IPS-20b (cell line): ENCODE measurements around the gene ATIC.
"Not testable (repeated sequence)": the region's sequence is repeated elsewhere in the genome, so short reads cannot be mapped to it uniquely, and the experiment has no call there.

Experiments used
- H3K27ac ChIP-seq: one replicate; pipeline ENCODE4 v1.5.1; 2013; ENCODE audit warnings: low read length
- H3K27me3 ChIP-seq: 2 replicates; pipeline ENCODE4 v1.6.1; 2013; ENCODE audit warnings: mild to moderate bottlenecking, low read length, inconsistent platforms; ENCODE audit not compliant: insufficient read depth
- H3K36me3 ChIP-seq: 2 replicates; pipeline ENCODE4 v1.6.1; 2013; ENCODE audit warnings: low read depth, mild to moderate bottlenecking, inconsistent platforms, low read length, moderate library complexity; ENCODE audit not compliant: insufficient read depth
- H3K4me1 ChIP-seq: 2 replicates; pipeline ENCODE4 v1.6.1; 2013; ENCODE audit warnings: mild to moderate bottlenecking, control low read depth, inconsistent platforms, low read length, moderate library complexity; ENCODE audit not compliant: insufficient read depth
- H3K4me3 ChIP-seq: 2 replicates; pipeline ENCODE4 v1.5.1; 2013; ENCODE audit warnings: mild to moderate bottlenecking, low read length, inconsistent platforms
- H3K9ac ChIP-seq: 2 replicates; pipeline ENCODE4 v1.6.1; 2013; ENCODE audit warnings: low read depth, mild to moderate bottlenecking, inconsistent platforms, low read length, moderate library complexity
- H3K9me3 ChIP-seq: 2 replicates; pipeline ENCODE4 v1.6.1; 2013; ENCODE audit warnings: mild to moderate bottlenecking, low read depth, low read length, inconsistent platforms; ENCODE audit not compliant: insufficient read depth

Gene ATIC

DNA sequence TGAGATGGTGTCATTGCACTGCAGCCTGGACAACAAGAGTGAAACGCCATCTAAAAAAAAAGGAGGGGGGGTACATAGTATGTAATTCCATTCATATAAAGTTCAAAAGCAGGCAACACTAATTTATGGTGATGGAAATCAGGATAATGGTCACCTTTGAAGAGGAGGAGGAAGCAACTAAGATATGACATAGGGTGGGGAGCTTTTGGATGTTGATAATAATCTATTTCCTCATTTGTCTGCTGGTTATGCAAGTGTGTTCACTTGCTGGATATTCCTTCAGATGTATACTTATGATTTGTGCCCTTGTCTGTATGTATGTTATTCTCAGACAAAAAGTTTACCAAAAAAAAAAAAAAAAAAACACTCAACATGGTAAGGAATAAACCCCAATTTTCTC, 28.6 kb upstream of the ATIC start:
- H3K4me3 ChIP-seq: no peak overlapping the region
- no peaks in the 10 kb centered on the region for H3K36me3 ChIP-seq
- no peaks in the 10 kb centered on the region for H3K4me1 ChIP-seq
- no peak overlapping the region for H3K9ac ChIP-seq
- H3K27ac ChIP-seq: no peak overlapping the region
- no peaks in the 10 kb centered on the region for H3K9me3 ChIP-seq
- H3K27me3 ChIP-seq: no peaks in the 10 kb centered on the region

GRCh38 chr2:215286309-215286708, 25.6 kb upstream of the ATIC start:
- H3K9me3 ChIP-seq: no peaks in the 10 kb centered on the region
- no peaks in the 10 kb centered on the region for H3K4me1 ChIP-seq
- no peak overlapping the region for H3K9ac ChIP-seq
- H3K27me3 ChIP-seq: no peaks in the 10 kb centered on the region
- no peak overlapping the region for H3K4me3 ChIP-seq
- H3K27ac ChIP-seq: no peak overlapping the region
- H3K36me3 ChIP-seq: no peaks in the 10 kb centered on the region

DNA sequence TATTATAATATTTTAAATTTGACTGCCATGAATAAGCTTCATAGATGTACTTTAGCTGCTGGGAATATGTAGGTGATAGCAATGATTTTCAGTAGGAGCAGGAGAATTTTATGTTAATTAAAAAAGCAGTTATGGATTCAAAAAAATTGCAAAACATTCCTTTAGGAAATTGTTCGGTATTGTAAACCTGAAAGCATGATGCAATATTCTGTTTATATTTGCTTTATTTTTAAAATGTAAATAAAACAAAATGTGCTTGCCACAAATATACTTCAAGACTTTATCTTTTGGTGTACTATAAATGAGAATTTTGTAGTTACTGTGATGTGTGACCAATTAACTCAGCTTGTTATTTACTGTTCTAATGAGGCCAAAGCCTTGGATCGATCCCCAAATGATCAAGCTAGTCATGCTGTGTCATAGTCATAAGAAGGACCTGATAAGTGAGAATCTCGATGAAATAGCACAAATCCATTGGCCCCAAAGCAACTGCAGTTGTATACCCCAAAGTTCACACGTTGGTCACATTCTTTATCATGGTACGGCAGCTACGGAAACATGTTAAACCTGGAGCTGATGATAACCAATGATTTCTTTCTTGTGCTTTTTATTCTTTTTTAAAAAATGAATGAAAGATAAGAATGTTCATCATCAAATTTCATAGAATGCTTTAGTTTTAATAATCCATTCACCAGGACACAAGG, 23.6 kb upstream of the ATIC start:
- no peak overlapping the region for H3K9ac ChIP-seq
- no peaks in the 10 kb centered on the region for H3K4me1 ChIP-seq
- no peak overlapping the region for H3K27ac ChIP-seq
- H3K36me3 ChIP-seq: no peaks in the 10 kb centered on the region
- H3K4me3 ChIP-seq: no peak overlapping the region
- H3K27me3 ChIP-seq: no peaks in the 10 kb centered on the region
- H3K9me3 ChIP-seq: no peaks in the 10 kb centered on the region

DNA sequence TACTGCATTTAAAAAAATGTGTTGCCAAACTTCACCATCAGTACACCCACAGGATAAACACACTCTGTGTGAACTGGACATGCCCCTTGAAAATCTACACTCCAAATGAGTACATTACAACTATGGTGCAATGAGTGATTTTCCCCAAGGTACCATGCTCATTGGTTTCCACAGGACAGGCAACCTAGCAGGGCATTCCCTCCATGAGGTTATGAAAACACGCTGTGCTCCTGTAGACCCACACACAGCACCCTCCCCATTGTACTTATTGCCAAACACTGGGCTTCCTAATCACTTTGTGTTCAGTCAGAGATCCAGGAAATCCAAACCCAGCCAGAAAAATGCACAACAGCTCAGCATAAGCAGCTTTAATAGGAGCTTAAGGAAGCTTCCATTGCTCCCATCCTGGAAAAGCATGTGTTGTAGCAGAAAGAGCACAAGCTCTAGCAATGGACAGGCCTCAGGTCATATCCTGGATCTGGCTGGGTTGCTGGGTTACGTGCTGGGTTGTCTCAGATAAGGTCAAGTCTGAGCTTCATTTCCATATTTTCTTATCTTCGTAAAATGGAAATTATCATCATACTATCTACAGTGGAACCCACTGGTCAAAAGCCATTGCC, 20.8 kb upstream of the ATIC start:
- H3K4me1 ChIP-seq: no peaks in the 10 kb centered on the region
- H3K9ac ChIP-seq: no peak overlapping the region
- H3K36me3 ChIP-seq: no peaks in the 10 kb centered on the region
- no peak overlapping the region for H3K27ac ChIP-seq
- H3K4me3 ChIP-seq: no peak overlapping the region
- H3K27me3 ChIP-seq: no peaks in the 10 kb centered on the region
- H3K9me3 ChIP-seq: no peaks in the 10 kb centered on the region

DNA sequence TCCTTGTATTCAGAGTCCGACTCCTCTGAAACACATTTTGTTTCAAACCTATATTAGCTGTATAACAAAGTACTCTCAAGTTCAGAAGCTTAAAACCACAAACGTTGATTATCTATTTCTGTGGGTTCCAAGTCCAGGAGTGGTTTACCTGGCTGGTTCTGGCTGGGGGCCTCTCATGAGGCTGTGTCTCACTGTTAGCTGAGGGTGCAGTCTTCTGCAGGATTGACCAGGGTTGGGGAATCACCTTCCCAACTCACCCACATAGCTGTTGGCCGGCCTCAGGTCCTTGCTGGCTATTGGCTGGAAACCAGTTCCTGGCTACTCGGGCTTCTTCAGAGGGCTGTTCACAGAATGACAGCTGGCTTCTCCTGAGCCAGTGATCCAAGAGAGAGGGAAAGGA, 18.0 kb upstream of the ATIC start:
- Histone ChIP-seq H3K9ac (no peak overlapping the region; the same call in 1 of the 2 replicates), H3K9me3 (no peaks in the 10 kb centered on the region), H3K27me3 (no peaks in the 10 kb centered on the region), H3K4me3 (no peak overlapping the region), H3K27ac (no peak overlapping the region), H3K4me1 (no peaks in the 10 kb centered on the region), H3K36me3 (no peaks in the 10 kb centered on the region)

DNA sequence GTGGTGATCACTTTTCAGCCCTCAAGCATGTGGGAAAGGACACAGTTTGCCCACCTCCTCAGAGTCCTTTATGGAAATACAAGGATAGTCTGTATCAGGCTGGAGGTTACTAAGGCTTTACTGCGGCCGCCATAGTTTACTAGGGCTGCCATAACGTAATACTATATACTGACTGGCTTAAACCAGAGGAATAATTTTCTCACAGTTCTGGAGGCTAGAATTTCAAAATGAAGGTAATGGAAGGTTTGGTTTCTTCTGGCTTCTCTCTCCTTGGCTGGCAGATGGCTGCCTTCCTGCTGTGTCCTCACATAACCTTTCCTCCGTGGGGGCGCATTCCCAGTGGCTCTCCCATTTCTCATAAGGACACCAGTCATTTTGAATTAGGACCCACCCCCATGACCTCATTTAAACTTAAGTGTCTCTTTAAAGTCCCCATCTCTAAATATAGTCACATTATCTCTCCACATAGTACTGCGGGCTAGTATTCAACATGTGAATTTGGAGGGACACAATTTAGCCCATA, 12.5 kb upstream of the ATIC start:
- H3K27ac ChIP-seq: no peak overlapping the region
- H3K9ac ChIP-seq: no peak overlapping the region

DNA sequence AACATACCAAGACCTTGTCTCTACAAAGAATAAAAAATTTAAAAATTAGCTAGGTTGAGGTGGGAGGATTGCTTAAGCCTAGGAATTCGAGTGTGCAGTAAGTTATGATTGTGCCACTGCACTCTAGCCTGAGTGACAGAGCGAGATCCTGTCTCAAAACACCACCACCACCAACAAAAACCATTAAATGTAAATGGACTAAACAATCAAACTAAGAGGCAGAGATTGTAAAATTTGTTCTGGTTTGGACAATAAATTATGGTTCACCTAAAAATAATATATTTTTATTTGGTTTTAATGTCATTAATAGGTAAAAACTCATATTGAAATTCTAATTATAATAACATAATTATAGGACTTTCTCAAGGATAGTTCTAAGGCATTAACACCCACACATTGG, 9.9 kb upstream of the ATIC start:
- H3K27ac ChIP-seq: no peak overlapping the region
- no peaks in the 10 kb centered on the region for H3K4me1 ChIP-seq
- H3K27me3 ChIP-seq: no peaks in the 10 kb centered on the region
- peaks cover 3% of the 10 kb centered on the region; the same call in 1 of the 2 replicates for H3K9me3 ChIP-seq
- no peaks in the 10 kb centered on the region for H3K36me3 ChIP-seq
- H3K4me3 ChIP-seq: no peak overlapping the region
- H3K9ac ChIP-seq: no peak overlapping the region

More for the DNA sequence above, 12.5 kb upstream of the ATIC start:
- Histone ChIP-seq H3K4me3 (no peak overlapping the region), H3K4me1 (no peaks in the 10 kb centered on the region), H3K36me3 (no peaks in the 10 kb centered on the region), H3K9me3 (peaks cover 3% of the 10 kb centered on the region; the same call in 1 of the 2 replicates), H3K27me3 (no peaks in the 10 kb centered on the region)

- H3K27me3 ChIP-seq, H3K9me3 ChIP-seq, H3K27ac ChIP-seq: not testable (repeated sequence)
- peaks cover 33% of the 10 kb centered on the region for H3K36me3 ChIP-seq
- H3K9ac ChIP-seq: peak overlapping the region; percentile 87; the same call in 1 of the 2 replicates
- peaks cover 12% of the 10 kb centered on the region for H3K4me1 ChIP-seq
- peak overlapping the region; percentile 74 for H3K4me3 ChIP-seq
These were observed 617 bp upstream of the ATIC start for GRCh38 chr2:215311259-215311624.

DNA sequence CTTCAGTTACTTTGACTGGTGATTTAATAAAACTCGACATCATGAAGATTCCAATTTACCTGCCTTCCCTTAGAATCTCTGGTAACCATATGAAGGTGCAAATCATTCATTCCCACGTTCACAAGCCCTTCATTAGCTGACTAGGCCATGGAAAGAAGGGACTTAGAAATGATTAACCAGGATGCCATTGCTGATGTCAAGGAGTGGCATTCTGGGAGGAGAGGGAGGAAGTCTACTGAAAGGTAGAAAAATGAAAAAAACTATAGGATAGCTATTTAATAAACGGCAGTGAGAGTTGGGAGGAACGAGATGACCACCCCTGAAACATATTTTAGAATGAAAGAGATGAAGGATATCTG, 1.4 kb downstream of the ATIC start:
- peaks cover 52% of the 10 kb centered on the region for H3K36me3 ChIP-seq
- no peak overlapping the region for H3K27ac ChIP-seq
- H3K27me3 ChIP-seq: no peaks in the 10 kb centered on the region
- no peaks in the 10 kb centered on the region for H3K9me3 ChIP-seq
- H3K4me3 ChIP-seq: peak overlapping the region; percentile 74
- peak overlapping the region; percentile 88; the same call in 1 of the 2 replicates for H3K9ac ChIP-seq
- peaks cover 12% of the 10 kb centered on the region for H3K4me1 ChIP-seq

- no peak overlapping the region for H3K9ac ChIP-seq
- H3K27ac ChIP-seq: no peak overlapping the region
- H3K9me3 ChIP-seq: no peaks in the 10 kb centered on the region
- peaks cover 12% of the 10 kb centered on the region for H3K4me1 ChIP-seq
- H3K4me3 ChIP-seq: no peak overlapping the region
- H3K27me3 ChIP-seq: no peaks in the 10 kb centered on the region
- peaks cover 69% of the 10 kb centered on the region for H3K36me3 ChIP-seq
These were observed 3.0 kb downstream of the ATIC start for GRCh38 chr2:215314896-215315295.

DNA sequence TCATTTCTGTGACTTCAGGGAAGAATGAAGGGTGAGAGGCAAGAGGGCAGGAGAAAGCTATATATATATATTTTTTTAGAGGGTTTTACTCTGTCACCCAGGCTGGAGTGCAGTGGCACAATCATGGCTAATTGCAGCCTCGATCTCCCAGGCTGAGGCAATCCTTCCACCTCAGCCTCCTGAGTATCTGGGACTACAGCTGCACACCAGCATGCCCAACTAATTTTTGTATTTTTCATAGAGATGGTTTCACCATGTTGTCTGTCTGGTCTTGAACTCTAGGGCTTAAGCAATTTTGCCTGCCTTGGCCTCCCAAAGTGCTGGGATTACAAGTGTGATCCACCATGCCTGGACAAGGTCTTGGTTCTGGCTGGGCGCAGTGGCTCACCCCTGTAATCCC, 3.4 kb downstream of the ATIC start:
- H3K36me3 ChIP-seq: peaks cover 73% of the 10 kb centered on the region

DNA sequence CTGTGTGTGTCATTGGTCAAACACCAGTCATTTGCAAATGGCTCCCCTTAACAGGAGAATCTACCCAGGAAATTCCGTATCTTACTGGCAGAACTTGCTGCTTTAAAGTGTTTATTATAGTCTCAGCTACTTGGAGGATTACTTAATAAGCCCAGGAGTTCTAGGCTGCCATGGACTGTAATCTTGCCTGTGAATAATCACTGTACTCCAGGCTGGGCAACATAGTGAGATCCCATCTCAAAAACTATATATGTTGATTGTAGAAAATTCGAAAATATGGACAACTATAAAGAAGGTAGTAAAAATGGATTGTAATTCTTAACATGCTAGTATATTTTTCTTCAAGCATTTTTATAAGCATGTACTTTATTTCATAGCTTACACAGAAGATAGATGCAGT, 4.5 kb downstream of the ATIC start:
- Histone ChIP-seq H3K9me3 (no peaks in the 10 kb centered on the region), H3K4me3 (no peak overlapping the region), H3K27me3 (no peaks in the 10 kb centered on the region), H3K4me1 (peaks cover 12% of the 10 kb centered on the region), H3K27ac (no peak overlapping the region), H3K36me3 (peaks cover 83% of the 10 kb centered on the region), H3K9ac (no peak overlapping the region)

More for the DNA sequence above, 3.4 kb downstream of the ATIC start:
- H3K4me1 ChIP-seq: peaks cover 12% of the 10 kb centered on the region
- H3K27ac ChIP-seq: no peak overlapping the region
- no peak overlapping the region for H3K9ac ChIP-seq
- H3K9me3 ChIP-seq: no peaks in the 10 kb centered on the region
- H3K27me3 ChIP-seq: no peaks in the 10 kb centered on the region
- no peak overlapping the region for H3K4me3 ChIP-seq
